ENCODE data around the gene B3GNT2.

GRCh38 chr2:62266433-62267038, 70.6 kb downstream of the B3GNT2 start:
- TF ChIP-seq REST (IDR thresholded peaks at IDR 0.05; ENCODE audit: low read depth), result no peak
- TF ChIP-seq TAF1 (IDR thresholded peaks at IDR 0.05; ENCODE audit: low read depth), result no peak
- no peak for TF ChIP-seq RAD21 (IDR thresholded peaks at IDR 0.05; ENCODE audit: low read depth)
- TF ChIP-seq EGR1 (IDR thresholded peaks at IDR 0.05), result no peak
- no peak for TF ChIP-seq MAX (IDR thresholded peaks at IDR 0.05)
- no peak for TF ChIP-seq FOXM1 (IDR thresholded peaks at IDR 0.05; ENCODE audit: borderline replicate concordance, low read depth)
- no peak for TF ChIP-seq USF1 (IDR thresholded peaks at IDR 0.05)

Data from Ishikawa (cell line).